Spinal cord (tissue), 10 donors: ENCODE results near the gene CCDC144A. TPM values are rescaled to one million over a fixed set of nuclear protein-coding genes. Genes with fewer than 3 reads are reported as not detected.
A peak's percentile ranks its signal among the peaks of the same experiment; 100 is the strongest.
"Not testable (repeated sequence)": the region's sequence is repeated elsewhere in the genome, so short reads cannot be mapped to it uniquely, and the experiment has no call there.

Source experiments
- DNase-seq, 6 donors: peaks; one replicate each; pipeline versions ENCODE4 v3.0.0 to v3.0.0-alpha.2; 2013 to 2015; ENCODE audit warnings: low spot score in 6 of 6, low read depth in 4 of 6
- H3K27ac ChIP-seq: one replicate; pipeline ENCODE4 v1.5.1; 2013; ENCODE audit warnings: low read depth, low read length, control low read depth
- H3K27me3 ChIP-seq: one replicate; pipeline ENCODE4 v1.6.1; 2013; ENCODE audit warnings: low read length; ENCODE audit not compliant: control insufficient read depth, insufficient read depth
- H3K36me3 ChIP-seq: one replicate; pipeline ENCODE4 v1.6.1; 2013; ENCODE audit warnings: low read length; ENCODE audit not compliant: control insufficient read depth, insufficient read depth
- H3K4me1 ChIP-seq: one replicate; pipeline ENCODE4 v1.6.1; 2013; ENCODE audit warnings: low read length; ENCODE audit not compliant: control insufficient read depth, insufficient read depth
- H3K4me3 ChIP-seq: one replicate; pipeline ENCODE4 v1.5.1; 2013; ENCODE audit warnings: low read depth, low read length, control low read depth
- H3K9me3 ChIP-seq: one replicate; pipeline ENCODE4 v1.6.1; 2013; ENCODE audit warnings: low read length; ENCODE audit not compliant: control insufficient read depth, insufficient read depth
- WGBS: methylation state at CpG from one replicate; pipeline ENCODE4 v1.1.5; 2013; ENCODE audit warnings: missing lambda C conversion rate; ENCODE audit not compliant: insufficient coverage; 5-methylcytosine and 5-hydroxymethylcytosine counted together
- polyA plus RNA-seq, 2 donors: library from polyadenylated mRNA; unstranded; fragments of 120-200 nt; gene quantifications; one replicate each; pipeline ENCODE4 v1.2.1, GENCODE V29; 2013; ENCODE audit not compliant: insufficient read length in 2 of 2
- total RNA-seq, 2 donors: library from RNA; depleted of rRNA in 1 of 2; stranded (reverse); fragments of 120-200 nt in 1 of 2; fragments of >200 nt in 1 of 2; gene quantifications; one replicate each; pipeline versions ENCODE4 v1.2.3 to v1.2.4, GENCODE V29; 2013 to 2014
- donor health status: healthy.

CCDC144A gene
- total and polyA plus RNA-seq, 4 donors = 1.8 to 13.7 (median 8.2) TPM

GRCh38 chr17:16750515-16750914 lies 60.5 kb downstream of the CCDC144A start:
- H3K4me1 ChIP-seq, H3K4me3 ChIP-seq, DNase-seq, H3K27me3 ChIP-seq, H3K27ac ChIP-seq, H3K9me3 ChIP-seq, H3K36me3 ChIP-seq: not testable (repeated sequence)
- WGBS = no CpG with 5 or more reads among the region's 3 CpGs

- DNase-seq = peak in 4 of 6 donors; percentile 0 to 68 (median 12)
- WGBS = 100% methylated on average over 1 of the region's 10 CpGs
Observed at GRCh38 chr17:16751224-16751923, 61.3 kb downstream of the CCDC144A start.

GRCh38 chr17:16751924-16752287 lies 61.9 kb downstream of the CCDC144A start:
- H3K36me3 ChIP-seq, H3K9me3 ChIP-seq, H3K4me3 ChIP-seq, H3K27me3 ChIP-seq, DNase-seq, H3K4me1 ChIP-seq, H3K27ac ChIP-seq: not testable (repeated sequence)
- WGBS = no CpG with 5 or more reads among the region's 10 CpGs

More at GRCh38 chr17:16751224-16751923, 61.3 kb downstream of the CCDC144A start:
- not testable (repeated sequence) for H3K4me3 ChIP-seq, H3K27ac ChIP-seq, H3K9me3 ChIP-seq, H3K4me1 ChIP-seq, H3K27me3 ChIP-seq, H3K36me3 ChIP-seq

DNA sequence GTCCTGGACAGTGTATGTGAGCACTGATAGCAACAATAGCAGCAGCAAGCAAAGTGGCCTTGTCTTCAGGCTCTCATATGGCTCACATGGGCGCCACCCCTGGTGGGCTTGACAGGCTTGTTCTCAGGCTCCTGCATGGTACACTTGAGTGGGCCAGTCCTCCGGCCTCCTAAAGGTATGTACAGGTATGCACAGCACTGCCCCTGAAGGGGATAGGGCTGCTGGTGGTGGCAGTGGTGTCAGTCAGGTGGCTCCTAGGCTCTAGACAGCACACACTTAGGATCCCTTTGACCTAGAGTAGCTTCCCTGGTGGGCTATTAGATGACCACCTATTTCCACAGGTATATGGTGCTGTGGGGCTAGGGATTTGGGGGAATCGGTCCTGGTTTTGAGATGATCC lies 67.5 kb downstream of the CCDC144A start:
- DNase-seq, H3K9me3 ChIP-seq, H3K4me1 ChIP-seq, H3K27me3 ChIP-seq, H3K4me3 ChIP-seq, H3K36me3 ChIP-seq, H3K27ac ChIP-seq: not testable (repeated sequence)
- WGBS = no CpG with 5 or more reads among the region's 3 CpGs

DNA sequence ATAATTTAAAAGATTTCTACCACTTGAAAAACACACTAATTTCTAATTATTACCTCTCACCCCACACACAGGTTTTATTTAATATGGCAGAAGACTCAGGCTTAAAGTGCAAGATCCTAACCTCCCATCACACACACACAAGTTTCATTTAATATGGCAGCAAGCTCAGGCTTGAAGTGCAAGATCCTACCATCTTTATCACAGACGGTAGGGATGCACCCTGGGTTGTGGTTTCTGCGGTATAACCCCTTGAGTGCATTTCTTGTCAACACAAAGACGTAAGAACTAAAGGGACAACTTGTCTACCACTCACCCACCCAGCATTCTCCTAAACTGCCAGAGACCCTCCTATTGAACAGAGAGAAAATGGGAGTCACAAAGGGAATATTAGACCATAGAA lies 68.1 kb downstream of the CCDC144A start:
- no CpG with 5 or more reads among the region's 3 CpGs for WGBS
- not testable (repeated sequence) for H3K9me3 ChIP-seq, H3K27me3 ChIP-seq, DNase-seq, H3K4me3 ChIP-seq, H3K36me3 ChIP-seq, H3K27ac ChIP-seq, H3K4me1 ChIP-seq

DNA sequence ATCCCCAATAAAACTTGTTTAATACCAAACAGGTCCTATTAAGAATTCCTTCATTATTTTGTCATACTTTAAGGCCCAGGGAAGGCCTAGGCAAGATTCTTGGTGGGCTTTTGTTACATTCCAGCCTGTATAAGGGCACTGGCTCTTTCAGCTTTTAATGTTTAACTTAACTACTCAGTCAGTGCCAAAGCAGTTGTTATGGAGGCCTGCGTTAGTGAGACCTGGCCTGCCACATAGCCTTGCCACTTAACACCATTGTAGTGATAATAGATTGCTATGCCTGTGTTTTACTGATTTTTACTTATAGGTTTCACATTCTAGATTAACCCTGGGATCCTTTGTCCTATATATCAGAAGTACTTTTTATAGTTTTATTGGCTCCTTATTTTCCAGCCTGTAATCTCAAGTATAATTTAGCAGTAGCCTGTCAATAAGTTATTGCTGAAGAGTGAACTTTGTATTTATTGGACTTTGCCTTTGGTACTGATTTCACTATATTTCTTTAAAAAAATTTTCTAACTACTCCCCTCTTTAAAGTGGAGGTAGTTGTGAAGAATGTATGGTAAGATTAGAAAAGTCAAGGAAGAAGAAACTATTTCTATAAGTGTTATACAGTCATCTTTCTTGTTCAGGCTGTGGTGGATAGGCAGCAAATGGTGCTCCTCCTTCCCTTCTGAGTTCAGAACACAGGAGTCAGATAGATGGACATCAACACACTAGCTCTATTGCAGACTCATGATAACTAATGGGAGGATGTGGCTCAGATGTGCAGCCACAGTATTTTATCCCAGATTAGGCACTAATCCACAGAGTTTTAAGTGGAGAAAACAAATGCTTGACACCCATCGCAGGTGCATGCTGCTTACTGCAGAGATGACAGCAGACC lies 78.5 kb downstream of the CCDC144A start:
- H3K9me3 ChIP-seq, H3K27ac ChIP-seq, DNase-seq, H3K4me3 ChIP-seq, H3K4me1 ChIP-seq, H3K27me3 ChIP-seq, H3K36me3 ChIP-seq: not testable (repeated sequence)
- no CpG with 5 or more reads among the region's 2 CpGs for WGBS

DNA sequence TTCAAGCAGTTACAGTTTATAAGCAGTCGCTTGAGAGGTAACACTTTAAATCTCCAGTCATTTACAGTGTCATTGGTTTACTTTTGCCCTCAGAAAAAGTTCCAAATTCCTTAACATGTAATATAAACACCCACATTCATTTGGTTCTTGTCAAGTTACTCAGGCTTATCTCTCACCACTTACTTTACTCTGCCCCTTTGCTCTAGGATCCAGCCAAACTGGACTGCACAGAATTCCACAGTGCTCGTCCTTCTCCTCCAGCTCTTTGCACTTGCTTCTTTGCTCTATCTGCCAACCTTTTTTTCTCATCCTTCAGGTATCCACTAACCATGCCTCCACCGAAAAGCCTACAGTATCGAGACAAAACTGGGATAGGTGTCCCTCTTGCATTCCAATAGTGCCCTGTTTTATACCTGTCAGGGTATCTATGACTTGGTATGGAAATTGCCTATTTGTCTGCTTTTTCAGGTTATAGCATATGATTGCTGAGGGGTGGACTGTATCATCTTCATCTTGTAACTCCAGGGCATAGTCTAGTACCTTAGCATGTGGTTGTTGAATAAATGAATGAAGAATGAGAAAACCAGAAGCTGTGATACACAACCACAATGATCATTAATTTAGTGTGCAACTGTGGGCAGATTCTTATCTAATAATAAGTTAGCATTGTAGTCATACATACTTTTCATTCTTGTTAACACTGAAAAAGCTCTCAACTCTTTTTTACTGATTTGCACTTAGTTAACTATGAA lies 82.5 kb downstream of the CCDC144A start:
- DNase-seq, H3K27ac ChIP-seq, H3K36me3 ChIP-seq, H3K4me1 ChIP-seq, H3K4me3 ChIP-seq, H3K9me3 ChIP-seq, H3K27me3 ChIP-seq: not testable (repeated sequence)
- no CpG with 5 or more reads among the region's 4 CpGs for WGBS

GRCh38 chr17:16773146-16773522 lies 83.1 kb downstream of the CCDC144A start:
- DNase-seq = not testable (repeated sequence)
- no CpG with 5 or more reads among the region's 2 CpGs for WGBS

DNA sequence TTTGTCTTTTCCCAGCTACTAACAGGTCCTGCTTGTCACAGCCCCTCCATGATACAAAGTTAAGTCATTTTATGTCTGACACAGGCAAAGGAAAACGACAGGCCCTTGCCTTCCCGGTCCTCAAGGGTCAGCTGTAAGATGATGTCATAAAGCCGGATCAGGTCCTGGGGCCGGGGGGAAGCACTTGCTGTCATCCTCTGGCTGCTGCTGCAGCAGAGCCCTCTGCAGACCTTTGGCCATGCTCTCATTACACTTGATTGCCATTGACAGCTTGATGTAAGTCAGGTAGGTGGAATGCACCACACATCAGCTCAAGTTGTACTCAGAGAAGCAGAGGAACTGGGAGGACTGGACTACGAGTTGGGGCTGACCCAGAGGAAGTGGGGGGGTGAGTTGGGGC lies 97.8 kb downstream of the CCDC144A start:
- DNase-seq, H3K4me1 ChIP-seq, H3K9me3 ChIP-seq, H3K4me3 ChIP-seq, H3K27ac ChIP-seq, H3K27me3 ChIP-seq, H3K36me3 ChIP-seq: not testable (repeated sequence)
- WGBS = 86% methylated on average over 4 of the region's 5 CpGs

More at GRCh38 chr17:16773146-16773522, 83.1 kb downstream of the CCDC144A start:
- not testable (repeated sequence) for H3K27me3 ChIP-seq, H3K27ac ChIP-seq, H3K9me3 ChIP-seq, H3K36me3 ChIP-seq, H3K4me3 ChIP-seq, H3K4me1 ChIP-seq
